Peyer's patch (tissue), 4 donors: ENCODE data around the gene TXNL4B.

ENCODE experiments used
- POLR2A ChIP-seq, 2 donors: fragments of 450-650 bp; IDR thresholded peaks; one replicate each; pipeline ENCODE4 v1.5.1; 2017; ENCODE audit warnings: antibody characterized with exemption in 2 of 2, mild to moderate bottlenecking in 2 of 2, moderate library complexity in 2 of 2
- TF ChIP-seq, protein P1 (sequence below), 6 experiments: fragments of 450-650 bp in 4 of 6; fragments of 200-600 bp in 2 of 6; sonication (generic) in 1 of 6; IDR thresholded peaks; one replicate each; pipeline ENCODE4 v1.5.1; 2017 to 2019; ENCODE audit warnings: antibody characterized with exemption in 6 of 6, mild to moderate bottlenecking in 3 of 6, moderate library complexity in 1 of 6

- TF ChIP-seq POLR2A (IDR thresholded peaks at IDR 0.05) = no peak
- TF ChIP-seq, protein P1, sequence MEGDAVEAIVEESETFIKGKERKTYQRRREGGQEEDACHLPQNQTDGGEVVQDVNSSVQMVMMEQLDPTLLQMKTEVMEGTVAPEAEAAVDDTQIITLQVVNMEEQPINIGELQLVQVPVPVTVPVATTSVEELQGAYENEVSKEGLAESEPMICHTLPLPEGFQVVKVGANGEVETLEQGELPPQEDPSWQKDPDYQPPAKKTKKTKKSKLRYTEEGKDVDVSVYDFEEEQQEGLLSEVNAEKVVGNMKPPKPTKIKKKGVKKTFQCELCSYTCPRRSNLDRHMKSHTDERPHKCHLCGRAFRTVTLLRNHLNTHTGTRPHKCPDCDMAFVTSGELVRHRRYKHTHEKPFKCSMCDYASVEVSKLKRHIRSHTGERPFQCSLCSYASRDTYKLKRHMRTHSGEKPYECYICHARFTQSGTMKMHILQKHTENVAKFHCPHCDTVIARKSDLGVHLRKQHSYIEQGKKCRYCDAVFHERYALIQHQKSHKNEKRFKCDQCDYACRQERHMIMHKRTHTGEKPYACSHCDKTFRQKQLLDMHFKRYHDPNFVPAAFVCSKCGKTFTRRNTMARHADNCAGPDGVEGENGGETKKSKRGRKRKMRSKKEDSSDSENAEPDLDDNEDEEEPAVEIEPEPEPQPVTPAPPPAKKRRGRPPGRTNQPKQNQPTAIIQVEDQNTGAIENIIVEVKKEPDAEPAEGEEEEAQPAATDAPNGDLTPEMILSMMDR (IDR thresholded peaks at IDR 0.05) = no peak
Measured at GRCh38 chr16:72083778-72084404, 9.5 kb downstream of the TXNL4B start.
